Measurements from ENCODE around the gene UNC93A. TPM values are rescaled to one million over a fixed set of nuclear protein-coding genes. Genes with fewer than 3 reads are reported as not detected.

UNC93A gene
- total RNA-seq, 1 donor from 2014 or later: not detected

DNA sequence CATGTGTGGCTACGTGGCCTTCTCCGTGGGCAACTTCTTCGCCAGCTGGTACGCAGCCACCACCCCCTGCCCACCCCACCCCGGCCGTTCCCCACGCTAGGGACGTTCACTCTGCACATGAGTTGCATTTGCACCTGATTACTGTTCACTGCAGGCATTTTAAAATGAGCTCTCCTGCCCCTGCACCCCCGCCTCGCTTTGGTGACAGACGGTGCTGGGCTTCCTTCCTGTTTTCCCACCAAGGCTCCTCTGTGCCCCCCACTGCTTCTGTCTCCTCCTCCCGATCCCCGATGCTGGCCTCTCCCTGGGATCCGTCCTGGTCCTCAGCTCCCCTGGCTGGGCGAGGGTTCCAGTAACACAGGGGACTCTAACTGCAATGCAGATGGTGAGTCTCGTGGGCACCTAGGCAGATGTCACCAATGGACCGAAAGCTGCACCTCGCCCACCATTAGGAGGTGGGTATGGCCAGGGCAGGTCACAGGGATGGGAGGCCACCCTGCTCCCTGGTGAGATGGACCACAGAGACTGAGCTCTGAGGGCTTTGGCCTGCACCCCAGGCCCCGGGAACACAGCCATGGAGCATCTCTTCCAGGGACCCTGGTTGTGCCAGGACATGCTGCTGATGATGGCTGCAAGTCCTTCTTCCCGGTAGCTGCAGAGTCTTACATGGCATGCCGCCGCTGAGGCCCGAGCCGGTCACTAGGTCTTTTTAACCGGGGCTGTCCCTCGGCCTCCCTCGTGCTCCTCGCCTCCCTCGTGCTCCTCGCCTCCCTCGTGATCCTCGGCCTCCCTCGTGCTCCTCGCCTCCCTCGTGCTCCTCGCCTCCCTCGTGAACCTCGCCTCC is 3.8 kb downstream of the UNC93A start:
- no peak overlapping the region for H3K27ac Mint-ChIP-seq (ENCODE audit: unreplicated experiment)
- no peak for DNase-seq (ENCODE audit: extremely low spot score, unreplicated experiment)
- H3K27me3 Mint-ChIP-seq (ENCODE audit: unreplicated experiment): peaks cover 10% of the 10 kb centered on the region
- TF ChIP-seq, protein P1, sequence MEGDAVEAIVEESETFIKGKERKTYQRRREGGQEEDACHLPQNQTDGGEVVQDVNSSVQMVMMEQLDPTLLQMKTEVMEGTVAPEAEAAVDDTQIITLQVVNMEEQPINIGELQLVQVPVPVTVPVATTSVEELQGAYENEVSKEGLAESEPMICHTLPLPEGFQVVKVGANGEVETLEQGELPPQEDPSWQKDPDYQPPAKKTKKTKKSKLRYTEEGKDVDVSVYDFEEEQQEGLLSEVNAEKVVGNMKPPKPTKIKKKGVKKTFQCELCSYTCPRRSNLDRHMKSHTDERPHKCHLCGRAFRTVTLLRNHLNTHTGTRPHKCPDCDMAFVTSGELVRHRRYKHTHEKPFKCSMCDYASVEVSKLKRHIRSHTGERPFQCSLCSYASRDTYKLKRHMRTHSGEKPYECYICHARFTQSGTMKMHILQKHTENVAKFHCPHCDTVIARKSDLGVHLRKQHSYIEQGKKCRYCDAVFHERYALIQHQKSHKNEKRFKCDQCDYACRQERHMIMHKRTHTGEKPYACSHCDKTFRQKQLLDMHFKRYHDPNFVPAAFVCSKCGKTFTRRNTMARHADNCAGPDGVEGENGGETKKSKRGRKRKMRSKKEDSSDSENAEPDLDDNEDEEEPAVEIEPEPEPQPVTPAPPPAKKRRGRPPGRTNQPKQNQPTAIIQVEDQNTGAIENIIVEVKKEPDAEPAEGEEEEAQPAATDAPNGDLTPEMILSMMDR (IDR thresholded peaks at IDR 0.05): no peak
- no peaks in the 10 kb centered on the region for H3K4me1 Mint-ChIP-seq (ENCODE audit: unreplicated experiment)
- H3K9me3 Mint-ChIP-seq (ENCODE audit: unreplicated experiment): no peaks in the 10 kb centered on the region
- no peak overlapping the region for H3K4me3 Mint-ChIP-seq (ENCODE audit: unreplicated experiment)
- no peaks in the 10 kb centered on the region for H3K36me3 Mint-ChIP-seq (ENCODE audit: unreplicated experiment)

DNA sequence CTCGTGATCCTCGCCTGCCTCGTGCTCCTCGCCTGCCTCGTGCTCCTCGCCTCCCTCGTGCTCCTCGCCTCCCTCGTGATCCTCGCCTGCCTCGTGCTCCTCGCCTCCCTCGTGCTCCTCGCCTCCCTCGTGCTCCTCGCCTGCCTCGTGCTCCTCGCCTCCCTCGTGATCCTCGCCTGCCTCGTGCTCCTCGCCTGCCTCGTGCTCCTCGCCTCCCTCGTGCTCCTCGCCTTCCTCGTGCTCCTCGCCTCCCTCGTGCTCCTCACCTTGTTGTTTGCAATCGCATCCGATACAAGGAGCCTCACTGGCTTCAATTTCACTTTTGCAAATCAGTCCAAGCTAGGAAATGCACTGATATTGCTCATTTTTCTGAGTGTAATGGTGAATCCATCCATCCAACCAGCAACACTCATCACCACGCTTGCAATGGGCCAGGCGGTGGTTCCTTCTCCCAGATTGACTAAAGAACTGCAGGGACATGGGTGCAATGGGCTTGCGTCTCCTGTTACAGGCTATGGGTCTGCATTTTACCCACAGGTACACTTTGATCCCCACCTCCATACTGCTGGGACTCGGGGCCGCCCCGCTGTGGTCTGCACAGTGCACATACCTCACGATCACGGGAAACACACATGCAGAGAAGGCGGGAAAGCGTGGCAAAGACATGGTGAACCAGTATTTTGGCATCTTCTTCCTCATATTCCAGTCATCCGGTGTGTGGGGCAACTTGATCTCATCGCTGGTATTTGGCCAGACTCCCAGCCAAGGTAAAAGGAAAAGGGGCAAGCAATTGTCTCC is 4.6 kb downstream of the UNC93A start:
- Mint-ChIP-seq H3K27ac (ENCODE audit: unreplicated experiment) (no peak overlapping the region), H3K9me3 (ENCODE audit: unreplicated experiment) (no peaks in the 10 kb centered on the region), H3K27me3 (ENCODE audit: unreplicated experiment) (peaks cover 10% of the 10 kb centered on the region), H3K36me3 (ENCODE audit: unreplicated experiment) (no peaks in the 10 kb centered on the region), H3K4me1 (ENCODE audit: unreplicated experiment) (no peaks in the 10 kb centered on the region), H3K4me3 (ENCODE audit: unreplicated experiment) (no peak overlapping the region)
- TF ChIP-seq, protein P1 (IDR thresholded peaks at IDR 0.05): no peak
- DNase-seq (ENCODE audit: extremely low spot score, unreplicated experiment): no peak

DNA sequence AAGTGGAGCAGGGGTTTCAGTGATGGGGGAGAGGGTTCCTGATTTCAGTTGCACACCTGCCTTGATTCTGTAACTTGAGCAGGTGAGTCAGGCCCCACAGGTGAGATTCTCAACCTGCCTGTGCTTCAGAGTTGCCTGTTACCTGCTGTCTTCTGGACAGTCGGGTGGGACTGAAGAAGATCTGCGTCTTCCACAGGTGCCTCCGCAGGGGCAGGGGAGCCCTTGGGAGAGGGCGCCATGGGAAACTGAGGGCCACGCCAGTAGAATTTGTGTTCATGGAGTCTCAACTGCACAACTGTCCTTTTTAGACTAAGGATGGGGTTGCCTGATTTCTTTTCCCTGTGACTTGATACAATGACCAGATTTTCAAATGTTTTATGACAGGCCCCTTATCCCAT is 5.2 kb downstream of the UNC93A start:
- no peaks in the 10 kb centered on the region for H3K36me3 Mint-ChIP-seq (ENCODE audit: unreplicated experiment)
- H3K4me1 Mint-ChIP-seq (ENCODE audit: unreplicated experiment): no peaks in the 10 kb centered on the region
- no peaks in the 10 kb centered on the region for H3K9me3 Mint-ChIP-seq (ENCODE audit: unreplicated experiment)
- H3K27me3 Mint-ChIP-seq (ENCODE audit: unreplicated experiment): peaks cover 5% of the 10 kb centered on the region
- H3K27ac Mint-ChIP-seq (ENCODE audit: unreplicated experiment): no peak overlapping the region
- no peak for DNase-seq (ENCODE audit: extremely low spot score, unreplicated experiment)
- H3K4me3 Mint-ChIP-seq (ENCODE audit: unreplicated experiment): no peak overlapping the region
- TF ChIP-seq, protein P1 (IDR thresholded peaks at IDR 0.05): no peak

DNA sequence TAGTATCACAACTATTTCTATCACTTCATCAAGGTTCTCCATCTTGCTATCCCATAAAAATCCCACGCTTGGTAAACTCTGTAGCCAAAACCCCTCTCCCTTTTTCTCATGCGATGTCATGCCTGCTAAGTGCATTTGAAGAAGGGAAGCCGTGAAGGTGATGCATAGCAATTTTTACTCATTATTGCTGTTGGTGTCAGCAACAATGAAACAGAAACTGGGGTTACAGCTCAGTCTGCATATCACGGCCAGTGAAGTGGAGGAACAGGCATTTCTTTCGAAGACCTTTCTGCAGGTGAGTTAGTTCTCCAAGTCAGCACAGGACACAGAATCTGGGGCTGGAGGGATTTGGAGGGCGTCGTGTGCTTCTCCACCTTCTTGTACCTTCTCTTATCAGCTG is 5.8 kb downstream of the UNC93A start:
- no peak overlapping the region for H3K4me3 Mint-ChIP-seq (ENCODE audit: unreplicated experiment)
- H3K27me3 Mint-ChIP-seq (ENCODE audit: unreplicated experiment): peaks cover 4% of the 10 kb centered on the region
- TF ChIP-seq, protein P1 (IDR thresholded peaks at IDR 0.05): no peak
- DNase-seq (ENCODE audit: extremely low spot score, unreplicated experiment): no peak
- no peaks in the 10 kb centered on the region for H3K4me1 Mint-ChIP-seq (ENCODE audit: unreplicated experiment)
- H3K9me3 Mint-ChIP-seq (ENCODE audit: unreplicated experiment): no peaks in the 10 kb centered on the region
- no peak overlapping the region for H3K27ac Mint-ChIP-seq (ENCODE audit: unreplicated experiment)
- no peaks in the 10 kb centered on the region for H3K36me3 Mint-ChIP-seq (ENCODE audit: unreplicated experiment)

DNA sequence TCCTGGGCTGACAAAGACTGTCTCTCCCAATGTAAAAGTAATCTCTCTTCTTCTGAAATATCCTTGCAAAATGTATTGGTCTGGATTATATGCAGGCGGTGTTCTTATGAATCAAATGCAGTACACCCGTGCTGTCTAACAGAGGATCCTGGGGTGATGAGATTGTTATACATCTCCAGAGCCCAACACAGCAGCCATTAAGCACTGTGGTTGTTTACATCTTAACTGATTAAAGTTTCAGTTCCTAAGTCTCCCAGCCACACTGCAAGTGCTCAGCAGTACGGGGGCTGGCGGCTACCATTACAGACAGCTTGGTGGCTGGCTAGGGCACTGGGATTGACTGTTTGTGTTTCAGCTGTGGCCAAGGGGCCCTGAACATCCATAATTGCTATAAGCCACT is 7.0 kb downstream of the UNC93A start:
- no peaks in the 10 kb centered on the region for H3K36me3 Mint-ChIP-seq (ENCODE audit: unreplicated experiment)
- peaks cover 3% of the 10 kb centered on the region for H3K27me3 Mint-ChIP-seq (ENCODE audit: unreplicated experiment)
- no peaks in the 10 kb centered on the region for H3K4me1 Mint-ChIP-seq (ENCODE audit: unreplicated experiment)
- no peak overlapping the region for H3K27ac Mint-ChIP-seq (ENCODE audit: unreplicated experiment)
- H3K4me3 Mint-ChIP-seq (ENCODE audit: unreplicated experiment): no peak overlapping the region
- TF ChIP-seq, protein P1 (IDR thresholded peaks at IDR 0.05): no peak
- DNase-seq (ENCODE audit: extremely low spot score, unreplicated experiment): no peak
- no peaks in the 10 kb centered on the region for H3K9me3 Mint-ChIP-seq (ENCODE audit: unreplicated experiment)

Data from osteocyte (in vitro differentiated cells).